Activated CD4-positive, alpha-beta memory T cell treated with anti-CD3 and anti-CD28 coated beads for 36 hours (primary cell): Measurements from ENCODE around the gene KDM8. TPM values are rescaled to one million over a fixed set of nuclear protein-coding genes. Genes with fewer than 3 reads are reported as not detected.

Experiments used
- CTCF ChIA-PET: fragments of 350-600 bp; sonication (Branson Sonifier 250); formaldehyde crosslinking; loops from one replicate; lab custom pipeline; 2021; ENCODE audit warnings: antibody characterized with exemption, inconsistent platforms; lab: Charles Lee
- POLR2A ChIA-PET: fragments of 350-600 bp; sonication (Branson Sonifier 250); formaldehyde crosslinking; loops from one replicate; lab custom pipeline; 2021; ENCODE audit warnings: antibody characterized with exemption; lab: Charles Lee
- DNase-seq: peaks from one replicate; pipeline ENCODE4 v3.0.0-alpha.2; 2020
- H3K27ac Mint-ChIP-seq: one replicate; pipeline ENCODE4 v1.8.0; 2021; ENCODE audit warnings: mixed read lengths
- H3K27me3 Mint-ChIP-seq: one replicate; pipeline ENCODE4 v1.8.0; 2021; ENCODE audit warnings: mixed read lengths
- H3K36me3 Mint-ChIP-seq: one replicate; pipeline ENCODE4 v1.8.0; 2021; ENCODE audit warnings: mixed read lengths
- H3K4me1 Mint-ChIP-seq: one replicate; pipeline ENCODE4 v1.8.0; 2021; ENCODE audit warnings: low read depth, mixed read lengths
- H3K4me3 Mint-ChIP-seq: one replicate; pipeline ENCODE4 v1.8.0; 2021; ENCODE audit warnings: mild to moderate bottlenecking, mixed read lengths
- H3K9me3 Mint-ChIP-seq: one replicate; pipeline ENCODE4 v1.8.0; 2021; ENCODE audit warnings: mixed read lengths
- intact Hi-C: fragments of 100-400 bp; cut with micrococcal nuclease; formaldehyde crosslinking; loops from one replicate; pipeline ENCODE4 v1.15.1; 2023
- total RNA-seq, 2 experiments: library from RNA; stranded (reverse); gene quantifications; one replicate each; pipeline ENCODE4 v1.2.3, GENCODE V29; 2021

KDM8 gene
- total RNA-seq: 1 to 10 TPM; 8.7 to 9.7 TPM

DNA sequence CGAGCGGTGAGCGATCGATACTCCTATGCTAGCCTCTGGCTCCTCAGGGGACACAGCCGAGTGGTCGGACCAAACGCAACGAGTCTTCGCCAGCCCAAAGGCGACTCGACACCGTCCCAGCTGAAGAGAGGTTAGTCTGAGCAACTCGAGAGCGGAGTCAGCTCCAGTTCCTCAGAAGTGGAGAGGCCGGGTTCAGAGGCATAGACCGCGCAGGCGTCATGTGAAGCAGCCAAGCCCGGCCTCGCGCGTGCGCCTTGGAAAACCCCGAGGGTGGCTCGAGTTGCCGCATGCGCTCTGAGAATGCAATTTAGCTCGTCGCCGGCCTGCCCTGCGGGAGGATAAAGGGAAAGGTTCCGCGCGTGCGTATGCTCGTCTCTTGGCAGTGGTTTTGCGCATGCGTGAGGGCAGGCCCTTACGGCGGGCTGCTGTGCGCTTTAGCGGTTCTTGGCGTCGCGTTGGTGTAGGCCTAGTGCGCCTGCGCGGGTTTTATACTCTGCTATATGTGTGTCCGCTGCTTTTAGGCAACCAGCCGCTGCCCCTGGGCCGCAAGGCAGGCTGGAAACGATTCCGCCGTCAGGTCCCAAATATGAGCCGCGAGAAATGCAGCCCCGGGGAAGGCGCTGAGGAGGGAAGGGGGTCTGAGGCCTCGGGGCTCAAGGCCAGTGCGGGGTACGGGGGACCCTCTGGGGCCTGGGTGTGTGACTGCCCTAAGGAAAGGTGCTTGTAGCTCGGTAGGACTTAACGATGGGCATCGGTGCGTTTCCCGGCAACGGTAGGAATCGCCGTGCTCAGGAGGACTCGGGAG, at the start of gene KDM8:
KDM8 (plus strand) TSS at position 20 of the 805 bp plus-strand sequence. CDS start 6,598 bp downstream, outside the sequence.
- peak; percentile 100 for DNase-seq
- Mint-ChIP-seq H3K36me3 (peaks cover 6% of the 10 kb centered on the region), H3K9me3 (peaks cover 2% of the 10 kb centered on the region), H3K27me3 (no peaks in the 10 kb centered on the region), H3K4me3 (peak within 1 kb of the TSS; percentile 95), H3K27ac (peak within 1 kb of the TSS; percentile 97), H3K4me1 (peaks cover 46% of the 10 kb centered on the region)
- ChIA-PET POLR2A (interaction anchor here (0.6 to 2.7 kb wide), 16 partner anchors 10 to 346 kb away, joined by 3 to 15 read pairs (median 4); partner anchors contain the start of gene KATNIP), CTCF (interaction anchor here (0.8 to 2.6 kb wide), 14 partner anchors 23 to 249 kb away, joined by 3 to 22 read pairs (median 4); no protein-coding TSS in a partner anchor)
- intact Hi-C loops: loop anchor here (1.0 kb wide), 4 partner anchors 24 to 205 kb away; no protein-coding TSS in a partner anchor

DNA sequence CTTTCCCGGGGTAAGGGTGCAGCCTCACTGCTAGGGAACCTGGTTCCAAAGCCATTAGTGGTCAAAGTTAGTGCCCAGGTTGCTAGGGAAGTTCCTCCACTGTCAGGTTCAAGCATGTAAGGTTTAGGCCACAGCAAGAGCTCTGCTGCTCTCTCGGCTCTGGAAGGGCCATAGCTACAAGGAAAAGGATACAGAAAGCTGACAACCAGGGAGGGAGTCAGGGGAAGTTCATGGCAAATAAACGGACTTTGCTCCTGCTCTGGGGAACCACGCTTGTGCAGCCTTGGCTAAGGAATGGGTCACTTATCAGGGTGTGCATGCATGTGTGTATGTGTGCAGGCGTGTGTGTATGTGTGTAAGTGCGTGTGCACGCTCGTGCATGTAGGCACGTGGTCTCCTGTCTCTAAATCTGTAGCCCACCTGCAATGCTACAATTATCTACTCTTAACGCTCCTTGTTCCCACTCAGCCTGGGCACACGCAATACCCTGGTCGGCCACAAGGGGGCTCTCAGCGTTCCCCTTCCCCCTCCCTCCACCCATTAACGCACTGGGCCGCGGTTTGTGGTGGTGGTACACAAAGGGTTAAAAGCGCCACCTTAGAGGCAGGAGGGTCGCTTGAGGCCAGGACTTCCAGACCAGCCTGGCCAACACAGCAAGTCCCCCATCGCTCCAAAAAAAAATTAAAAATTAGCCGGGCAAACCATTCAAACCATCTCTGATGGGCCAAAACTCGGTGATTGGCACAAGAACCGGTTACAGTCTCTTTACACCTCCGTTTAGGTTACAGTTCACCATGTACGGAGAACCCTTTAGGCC, 48.4 kb upstream of the KDM8 start:
- Mint-ChIP-seq H3K4me1 (peaks cover 6% of the 10 kb centered on the region), H3K4me3 (no peak overlapping the region), H3K36me3 (no peaks in the 10 kb centered on the region), H3K9me3 (peaks cover 9% of the 10 kb centered on the region), H3K27me3 (no peaks in the 10 kb centered on the region), H3K27ac (no peak overlapping the region)
- ChIA-PET POLR2A (no interaction called here), CTCF (interaction anchor here (0.7 to 4.1 kb wide), 23 partner anchors 8 to 302 kb away, joined by 3 to 35 read pairs (median 4); partner anchors contain the start of gene KDM8)
- intact Hi-C loops: loop anchor here (1.0 kb wide), 3 partner anchors 14 to 302 kb away; no protein-coding TSS in a partner anchor
- peak; percentile 78 for DNase-seq

DNA sequence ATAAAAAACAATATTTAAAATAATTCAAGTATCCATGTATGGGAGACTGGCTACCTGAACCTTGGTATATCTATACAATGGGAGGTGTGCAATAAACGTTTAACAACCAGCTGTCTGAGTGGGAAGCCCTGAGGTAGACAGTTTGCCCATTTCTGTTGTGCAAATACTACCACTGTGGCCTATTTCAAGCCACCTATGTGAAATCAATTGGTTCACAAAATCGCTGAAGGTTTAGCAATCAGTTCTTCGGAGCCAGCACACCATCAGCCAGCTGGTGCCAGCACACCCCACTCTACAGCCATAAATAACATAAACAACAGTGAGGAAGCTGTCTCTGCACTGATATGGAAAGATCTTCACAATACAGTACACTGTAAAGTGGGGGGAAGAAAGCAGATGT, 46.7 kb upstream of the KDM8 start:
- Mint-ChIP-seq H3K9me3 (peaks cover 9% of the 10 kb centered on the region), H3K36me3 (no peaks in the 10 kb centered on the region), H3K4me3 (no peak overlapping the region), H3K27me3 (no peaks in the 10 kb centered on the region), H3K27ac (no peak overlapping the region), H3K4me1 (peaks cover 6% of the 10 kb centered on the region)
- DNase-seq: no peak
- ChIA-PET POLR2A (interaction anchor here (1.0 kb wide), 1 partner anchor 13 kb away, joined by 3 read pairs; no protein-coding TSS in a partner anchor), CTCF (interaction anchor here (1.0 to 4.1 kb wide), 6 partner anchors 14 to 216 kb away, joined by 3 to 35 read pairs (median 8); no protein-coding TSS in a partner anchor)
- intact Hi-C loops: no loop called here

DNA sequence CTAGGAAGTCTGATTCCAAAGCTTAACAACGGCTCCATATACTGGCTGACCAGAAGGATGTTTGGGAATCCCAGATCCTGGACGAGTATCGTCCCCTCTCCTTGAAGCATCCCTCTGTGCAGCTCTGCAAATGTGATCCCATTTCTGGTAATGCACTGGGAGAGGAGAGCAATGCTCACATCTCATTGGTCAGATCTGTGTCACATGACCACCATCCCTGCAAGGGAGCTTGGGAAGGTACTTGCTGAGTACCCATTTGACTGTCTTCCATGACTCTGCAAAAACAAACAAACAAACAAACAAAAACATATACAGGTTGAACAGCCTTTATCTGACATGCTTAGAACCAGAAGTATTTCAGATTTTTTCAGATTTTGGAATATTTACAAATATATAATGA, 41.9 kb upstream of the KDM8 start:
- peaks cover 23% of the 10 kb centered on the region for H3K9me3 Mint-ChIP-seq
- CTCF ChIA-PET: no interaction called here
- no peaks in the 10 kb centered on the region for H3K36me3 Mint-ChIP-seq
- DNase-seq: no peak
- intact Hi-C loops: no loop called here
- POLR2A ChIA-PET: no interaction called here
- no peaks in the 10 kb centered on the region for H3K27me3 Mint-ChIP-seq
- no peak overlapping the region for H3K4me3 Mint-ChIP-seq
- H3K4me1 Mint-ChIP-seq: no peaks in the 10 kb centered on the region
- no peak overlapping the region for H3K27ac Mint-ChIP-seq

DNA sequence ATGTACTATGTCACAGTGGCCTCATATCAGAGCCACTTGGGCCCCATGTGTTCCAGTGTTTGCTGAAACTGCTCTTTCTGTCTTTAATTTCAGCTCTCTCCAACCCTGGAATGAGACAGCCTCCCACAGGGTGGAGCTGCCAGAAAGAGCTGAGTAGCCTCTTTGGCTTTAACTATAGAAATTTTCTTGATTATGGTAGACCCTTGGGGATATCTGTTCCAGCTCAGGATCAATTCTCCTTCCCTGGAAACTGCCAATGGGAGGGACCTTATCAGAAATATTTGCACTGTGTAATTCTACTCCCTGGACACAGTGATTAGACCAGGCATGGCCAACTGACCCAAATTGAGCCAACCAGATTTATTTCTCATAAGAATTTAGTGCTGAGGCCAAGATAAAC, 39.0 kb upstream of the KDM8 start:
- no peak for DNase-seq
- Mint-ChIP-seq H3K4me1 (peaks cover 14% of the 10 kb centered on the region), H3K4me3 (no peak overlapping the region), H3K36me3 (no peaks in the 10 kb centered on the region), H3K27ac (no peak overlapping the region), H3K9me3 (peaks cover 14% of the 10 kb centered on the region), H3K27me3 (no peaks in the 10 kb centered on the region)
- intact Hi-C loops: no loop called here
- POLR2A ChIA-PET: no interaction called here
- CTCF ChIA-PET: interaction anchor here (1.2 to 1.3 kb wide), 2 partner anchors 9 to 15 kb away, joined by 4 to 6 read pairs; no protein-coding TSS in a partner anchor

DNA sequence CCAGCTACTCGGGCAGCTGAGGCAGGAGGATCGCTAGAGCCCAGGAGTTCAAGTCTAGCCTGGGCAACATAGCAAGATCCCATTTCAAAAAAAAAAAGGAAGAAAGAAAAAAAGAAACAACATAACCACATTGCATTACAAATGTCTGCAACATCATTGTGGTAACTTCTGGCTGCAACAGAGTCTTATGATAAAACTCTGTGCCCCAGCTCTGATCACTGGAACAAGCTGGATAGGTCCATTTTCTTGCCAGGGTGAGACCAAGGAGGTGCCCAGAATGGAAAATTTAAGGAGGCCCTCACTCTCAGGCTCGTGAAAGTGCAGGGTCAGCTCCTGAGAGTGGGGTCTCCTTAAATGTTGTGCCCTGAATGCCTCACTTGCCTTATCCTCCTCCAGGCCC, 37.8 kb upstream of the KDM8 start:
- H3K4me3 Mint-ChIP-seq: no peak overlapping the region
- H3K27ac Mint-ChIP-seq: no peak overlapping the region
- no peaks in the 10 kb centered on the region for H3K27me3 Mint-ChIP-seq
- H3K9me3 Mint-ChIP-seq: peaks cover 14% of the 10 kb centered on the region
- no peak for DNase-seq
- CTCF ChIA-PET: interaction anchor here (1.1 to 1.3 kb wide), 2 partner anchors 10 to 203 kb away, joined by 5 to 6 read pairs; no protein-coding TSS in a partner anchor
- no peaks in the 10 kb centered on the region for H3K36me3 Mint-ChIP-seq
- intact Hi-C loops: no loop called here
- peaks cover 26% of the 10 kb centered on the region for H3K4me1 Mint-ChIP-seq
- POLR2A ChIA-PET: interaction anchor here (0.7 kb wide), 1 partner anchor 13 kb away, joined by 3 read pairs; no protein-coding TSS in a partner anchor

DNA sequence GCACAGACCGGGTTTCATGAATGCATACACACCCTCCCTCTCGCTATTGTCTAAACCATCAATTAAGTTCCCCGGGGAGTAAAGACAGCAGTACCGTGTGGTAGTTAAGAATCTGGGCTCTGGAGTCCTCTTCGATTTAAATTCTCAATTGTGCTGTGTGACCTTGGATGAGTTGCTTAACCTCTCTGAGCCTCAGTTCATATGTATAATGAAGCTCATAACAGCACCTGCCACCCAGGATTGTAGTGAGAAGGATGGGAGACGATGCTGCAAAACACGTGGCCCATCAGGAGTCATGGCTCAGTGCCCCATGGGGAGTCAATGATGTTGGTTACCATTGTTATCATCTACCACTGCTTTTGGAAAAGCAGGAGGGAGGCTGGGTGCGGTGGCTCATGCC, 34.5 kb upstream of the KDM8 start:
- intact Hi-C loops: loop anchor here (1.0 to 2.0 kb wide), 4 partner anchors 13 to 289 kb away; no protein-coding TSS in a partner anchor
- DNase-seq: no peak
- ChIA-PET CTCF (interaction anchor here (0.6 to 3.5 kb wide), 10 partner anchors 11 to 283 kb away, joined by 4 to 32 read pairs (median 8); no protein-coding TSS in a partner anchor), POLR2A (interaction anchor here (0.7 to 1.6 kb wide), 4 partner anchors 10 to 205 kb away, joined by 3 to 6 read pairs (median 4); no protein-coding TSS in a partner anchor)
- H3K9me3 Mint-ChIP-seq: peaks cover 13% of the 10 kb centered on the region
- no peaks in the 10 kb centered on the region for H3K27me3 Mint-ChIP-seq
- H3K36me3 Mint-ChIP-seq: peaks cover 5% of the 10 kb centered on the region
- H3K27ac Mint-ChIP-seq: peak overlapping the region; percentile 9
- H3K4me3 Mint-ChIP-seq: no peak overlapping the region
- H3K4me1 Mint-ChIP-seq: peaks cover 49% of the 10 kb centered on the region

DNA sequence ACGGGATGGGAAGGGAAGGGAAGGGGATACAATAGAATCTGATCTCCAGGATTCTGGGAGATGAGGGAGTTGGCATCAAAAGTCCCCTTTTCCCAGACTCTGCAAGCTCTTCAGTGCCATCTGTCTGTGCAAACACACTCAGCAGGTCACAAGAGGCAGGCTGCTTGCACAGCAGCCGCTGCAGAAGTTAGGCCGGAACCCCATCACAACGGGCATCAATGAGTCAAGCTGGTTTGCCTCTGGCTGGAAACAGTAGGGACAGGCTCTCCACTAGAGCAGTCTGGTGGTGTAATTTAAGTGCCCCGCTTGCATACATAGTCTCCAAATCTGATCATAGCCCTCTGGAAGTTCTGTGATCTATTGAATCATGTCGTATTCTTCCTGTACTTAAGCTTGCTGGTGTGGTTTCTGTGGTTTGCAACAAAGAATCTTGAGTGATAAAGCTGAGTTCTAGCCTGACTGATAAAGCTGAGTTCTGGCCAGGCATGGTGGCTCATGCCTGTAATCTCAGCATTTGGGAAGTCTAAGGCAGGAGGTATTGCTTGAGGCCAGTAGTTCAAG, 33.7 kb upstream of the KDM8 start:
- ChIA-PET CTCF (interaction anchor here (0.8 to 3.8 kb wide), 20 partner anchors 10 to 286 kb away, joined by 3 to 32 read pairs (median 6); partner anchors contain the start of gene KDM8), POLR2A (interaction anchor here (0.6 to 1.6 kb wide), 9 partner anchors 10 to 204 kb away, joined by 3 to 9 read pairs (median 4); no protein-coding TSS in a partner anchor)
- peak; percentile 90 for DNase-seq
- Mint-ChIP-seq H3K4me1 (peaks cover 57% of the 10 kb centered on the region), H3K27ac (peak overlapping the region; percentile 79), H3K9me3 (peaks cover 11% of the 10 kb centered on the region), H3K27me3 (no peaks in the 10 kb centered on the region), H3K4me3 (peak overlapping the region; percentile 9), H3K36me3 (peaks cover 5% of the 10 kb centered on the region)
- intact Hi-C loops: loop anchor here (1.0 to 2.0 kb wide), 5 partner anchors 14 to 288 kb away; no protein-coding TSS in a partner anchor

DNA sequence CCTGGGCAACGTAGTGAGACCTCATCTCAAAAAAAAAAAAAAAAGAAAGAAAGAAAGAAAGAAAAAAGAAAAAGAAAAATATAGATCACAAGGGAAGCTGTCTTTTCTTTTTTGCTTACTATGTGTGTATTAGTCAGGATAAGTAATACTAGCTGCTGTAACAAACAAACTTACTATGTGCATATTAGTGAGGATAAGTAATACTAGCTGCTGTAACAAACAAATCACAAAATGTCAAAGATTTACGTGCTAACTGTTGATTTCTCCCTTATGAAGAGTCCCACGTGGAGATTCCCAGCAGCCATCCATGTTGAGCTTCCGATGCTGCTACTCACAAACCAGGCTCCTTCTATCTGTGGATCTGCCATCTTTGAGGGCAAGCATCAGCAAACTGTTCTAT, 31.7 kb upstream of the KDM8 start:
- H3K4me3 Mint-ChIP-seq: no peak overlapping the region
- no peak for DNase-seq
- H3K4me1 Mint-ChIP-seq: peaks cover 66% of the 10 kb centered on the region
- intact Hi-C loops: no loop called here
- H3K9me3 Mint-ChIP-seq: peaks cover 11% of the 10 kb centered on the region
- CTCF ChIA-PET: interaction anchor here (2.9 to 3.8 kb wide), 3 partner anchors 8 to 59 kb away, joined by 13 to 32 read pairs (median 18); no protein-coding TSS in a partner anchor
- POLR2A ChIA-PET: interaction anchor here (0.9 to 2.2 kb wide), 3 partner anchors 146 to 267 kb away, joined by 3 to 5 read pairs (median 3); no protein-coding TSS in a partner anchor
- no peak overlapping the region for H3K27ac Mint-ChIP-seq
- H3K27me3 Mint-ChIP-seq: no peaks in the 10 kb centered on the region
- H3K36me3 Mint-ChIP-seq: peaks cover 5% of the 10 kb centered on the region

DNA sequence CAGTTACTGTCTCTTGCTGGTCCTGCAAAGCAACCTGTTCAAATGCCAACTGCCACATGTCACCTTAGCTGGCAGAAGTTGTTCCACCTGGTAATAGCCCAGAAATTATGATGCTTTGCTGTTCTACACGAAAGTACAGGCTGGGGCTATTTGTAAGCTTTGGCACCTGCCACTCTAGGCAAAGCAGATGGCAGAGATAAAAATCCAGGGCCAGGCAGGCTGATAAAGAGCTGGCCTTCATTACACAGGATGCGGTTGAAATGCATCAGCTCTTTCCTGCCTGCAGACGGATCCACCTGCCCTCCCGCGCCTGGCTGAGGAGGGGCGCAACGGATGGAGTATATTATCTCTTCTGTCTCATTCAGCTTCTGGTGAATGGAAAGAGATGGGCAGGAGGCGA, 29.3 kb upstream of the KDM8 start:
- DNase-seq: peak; percentile 76
- Mint-ChIP-seq H3K27ac (peak overlapping the region; percentile 59), H3K9me3 (peaks cover 11% of the 10 kb centered on the region), H3K4me3 (no peak overlapping the region), H3K36me3 (peaks cover 5% of the 10 kb centered on the region), H3K27me3 (no peaks in the 10 kb centered on the region), H3K4me1 (peaks cover 72% of the 10 kb centered on the region)
- intact Hi-C loops: no loop called here
- ChIA-PET POLR2A (interaction anchor here (0.7 to 1.0 kb wide), 2 partner anchors 194 to 232 kb away, joined by 3 read pairs; no protein-coding TSS in a partner anchor), CTCF (interaction anchor here (0.7 to 2.5 kb wide), 7 partner anchors 21 to 276 kb away, joined by 3 to 14 read pairs (median 3); partner anchors contain the start of gene KDM8)
